H9 (cell line): ENCODE measurements around the gene DUT. TPM values are rescaled to one million over a fixed set of nuclear protein-coding genes. Genes with fewer than 3 reads are reported as not detected.

Source experiments
- DNase-seq: peaks from one replicate; pipeline ENCODE4 v3.0.0-alpha.2; 2017
- H2AFZ ChIP-seq: one replicate; pipeline ENCODE4 v1.6.1; 2013; ENCODE audit warnings: mild to moderate bottlenecking, low read length, control low read depth, moderate library complexity
- H2AK5ac ChIP-seq: 2 replicates; pipeline ENCODE4 v1.6.1; 2013; ENCODE audit warnings: low read length, control low read depth, mixed read lengths; ENCODE audit not compliant: insufficient read length
- H2BK120ac ChIP-seq: one replicate; pipeline ENCODE4 v1.6.1; 2013; ENCODE audit warnings: low read depth, mild to moderate bottlenecking, low read length, control low read depth, inconsistent platforms; ENCODE audit not compliant: poor library complexity, severe bottlenecking
- H2BK12ac ChIP-seq: 2 replicates; pipeline ENCODE4 v1.6.1; 2013; ENCODE audit warnings: low read length, control low read depth, mixed read lengths, low read depth; ENCODE audit not compliant: insufficient read length
- H2BK15ac ChIP-seq: 2 replicates; pipeline ENCODE4 v1.6.1; 2013; ENCODE audit warnings: low read depth, low read length, control low read depth
- H2BK20ac ChIP-seq: one replicate; pipeline ENCODE4 v1.6.1; 2013; ENCODE audit warnings: low read depth, mild to moderate bottlenecking, low read length, control low read depth, inconsistent platforms; ENCODE audit not compliant: poor library complexity, severe bottlenecking
- H2BK5ac ChIP-seq: 2 replicates; pipeline ENCODE4 v1.6.1; 2013; ENCODE audit warnings: low read length, control low read depth, mixed read lengths; ENCODE audit not compliant: insufficient read length
- H3K14ac ChIP-seq: 2 replicates; pipeline ENCODE4 v1.6.1; 2013; ENCODE audit warnings: low read length, control low read depth; ENCODE audit not compliant: insufficient read depth
- H3K18ac ChIP-seq: 2 replicates; pipeline ENCODE4 v1.6.1; 2013; ENCODE audit warnings: low read depth, mild to moderate bottlenecking, mixed read lengths, low read length, control low read depth; ENCODE audit not compliant: insufficient read length
- H3K23ac ChIP-seq: 2 replicates; pipeline ENCODE4 v1.6.1; 2013; ENCODE audit warnings: low read length, control low read depth, mixed read lengths, low read depth; ENCODE audit not compliant: insufficient read length
- H3K23me2 ChIP-seq: 2 replicates; pipeline ENCODE4 v1.6.1; 2013; ENCODE audit warnings: low read depth, mild to moderate bottlenecking, mixed read lengths, low read length, control low read depth; ENCODE audit not compliant: insufficient read length, poor library complexity, severe bottlenecking
- H3K27ac ChIP-seq: 2 replicates; pipeline ENCODE4 v1.5.1; 2013; ENCODE audit warnings: low read length, control low read depth, mixed read lengths, low read depth; ENCODE audit not compliant: insufficient read length
- H3K27me3 ChIP-seq: 2 replicates; pipeline ENCODE4 v1.6.1; 2013; ENCODE audit warnings: low read length, control low read depth, inconsistent platforms; ENCODE audit not compliant: insufficient read depth
- H3K4ac ChIP-seq: 2 replicates; pipeline ENCODE4 v1.6.1; 2013; ENCODE audit warnings: low read depth, mild to moderate bottlenecking, control low read depth, inconsistent platforms, low read length, moderate library complexity
- H3K4me1 ChIP-seq: 2 replicates; pipeline ENCODE4 v1.6.1; 2013; ENCODE audit warnings: low read length, control low read depth, inconsistent platforms; ENCODE audit not compliant: insufficient read depth
- H3K4me2 ChIP-seq: 2 replicates; pipeline ENCODE4 v1.6.1; 2013; ENCODE audit warnings: low read length, control low read depth, mixed read lengths; ENCODE audit not compliant: insufficient read length, insufficient read depth
- H3K56ac ChIP-seq: 2 replicates; pipeline ENCODE4 v1.6.1; 2013; ENCODE audit warnings: low read depth, mild to moderate bottlenecking, mixed read lengths, low read length, control low read depth; ENCODE audit not compliant: insufficient read length
- H3K79me1 ChIP-seq: 2 replicates; pipeline ENCODE4 v1.6.1; 2013; ENCODE audit warnings: low read depth, mild to moderate bottlenecking, moderate library complexity, low read length, control low read depth, inconsistent platforms; ENCODE audit not compliant: insufficient read depth, poor library complexity, severe bottlenecking
- H3K79me2 ChIP-seq: 2 replicates; pipeline ENCODE4 v1.6.1; 2013; ENCODE audit warnings: low read length, control low read depth, inconsistent platforms; ENCODE audit not compliant: insufficient read depth
- H3K9ac ChIP-seq: 2 replicates; pipeline ENCODE4 v1.6.1; 2013; ENCODE audit warnings: low read length, control low read depth, mixed read lengths; ENCODE audit not compliant: insufficient read length; ENCODE audit errors: extremely low read depth
- H3K9me3 ChIP-seq: one replicate; pipeline ENCODE4 v1.6.1; 2013; ENCODE audit warnings: low read depth, low read length, inconsistent platforms; ENCODE audit not compliant: control insufficient read depth
- H3T11ph ChIP-seq: one replicate; pipeline ENCODE4 v1.6.1; 2013; ENCODE audit warnings: mild to moderate bottlenecking, low read length, control low read depth, inconsistent platforms
- H4K20me1 ChIP-seq: one replicate; pipeline ENCODE4 v1.6.1; 2013; ENCODE audit not compliant: control insufficient read depth, insufficient read length, insufficient read depth
- H4K5ac ChIP-seq: 2 replicates; pipeline ENCODE4 v1.6.1; 2013; ENCODE audit warnings: low read depth, mild to moderate bottlenecking, mixed read lengths, low read length, control low read depth; ENCODE audit not compliant: insufficient read length
- H4K8ac ChIP-seq: replicated peaks from 2 replicates; pipeline ENCODE4 v1.6.1; 2013; ENCODE audit warnings: low read length, control low read depth, mixed read lengths, low read depth; ENCODE audit not compliant: insufficient read length
- H4K91ac ChIP-seq: 2 replicates; pipeline ENCODE4 v1.6.1; 2013; ENCODE audit warnings: low read depth, mild to moderate bottlenecking, moderate library complexity, mixed read lengths, low read length, control low read depth; ENCODE audit not compliant: insufficient read length
- H3K27ac Mint-ChIP-seq, 3 experiments: 2 replicates in 2 of 3; 3 replicates in 1 of 3; pipeline ENCODE4 v1.8.0; 2020 to 2021; ENCODE audit warnings: mixed read lengths in 3 of 3, mild to moderate bottlenecking in 1 of 3, moderate library complexity in 1 of 3
- H3K27me3 Mint-ChIP-seq: 2 replicates; pipeline ENCODE4 v1.8.0; 2021; ENCODE audit warnings: low read depth, mild to moderate bottlenecking, moderate library complexity, mixed read lengths
- H3K36me3 Mint-ChIP-seq, 3 experiments: 2 replicates in 2 of 3; 3 replicates in 1 of 3; pipeline ENCODE4 v1.8.0; 2020 to 2021; ENCODE audit warnings: low read depth in 3 of 3, mixed read lengths in 3 of 3; ENCODE audit not compliant: insufficient read depth in 1 of 3
- H3K4me1 Mint-ChIP-seq, 2 experiments: 2 replicates each; pipeline ENCODE4 v1.8.0; 2020; ENCODE audit warnings: mixed read lengths in 2 of 2
- H3K4me3 Mint-ChIP-seq, 2 experiments: 2 replicates in 1 of 2; 3 replicates in 1 of 2; pipeline ENCODE4 v1.8.0; 2020 to 2021; ENCODE audit warnings: mild to moderate bottlenecking in 2 of 2, mixed read lengths in 2 of 2, moderate library complexity in 1 of 2
- H3K9me3 Mint-ChIP-seq, 2 experiments: 2 replicates in 1 of 2; 3 replicates in 1 of 2; pipeline ENCODE4 v1.8.0; 2020; ENCODE audit warnings: mild to moderate bottlenecking in 2 of 2, mixed read lengths in 2 of 2, moderate library complexity in 1 of 2
- WGBS: extraction: QIAGEN DNeasy Blood & Tissue Kit; methylation state at CpG from one replicate; pipeline ENCODE4 v1.1.7; 2013; ENCODE audit warnings: missing lambda C conversion rate, low lambda C conversion rate, mixed read lengths; ENCODE audit not compliant: insufficient read length; ENCODE audit errors: extremely low coverage; 5-methylcytosine and 5-hydroxymethylcytosine counted together
- total RNA-seq: library from RNA; stranded (reverse); gene quantifications from 2 replicates; pipeline ENCODE4 v1.2.1, GENCODE V29; 2021
- TF ChIP-seq, protein P1 (sequence below): fragments of 200-600 bp; sonication (generic); conservative IDR thresholded peaks from 3 replicates; pipeline ENCODE4 v1.8.0; 2021; ENCODE audit warnings: antibody characterized with exemption, mild to moderate bottlenecking

DUT gene
- total RNA-seq, 1 experiment from 2014 or later, result 137 TPM

DNA sequence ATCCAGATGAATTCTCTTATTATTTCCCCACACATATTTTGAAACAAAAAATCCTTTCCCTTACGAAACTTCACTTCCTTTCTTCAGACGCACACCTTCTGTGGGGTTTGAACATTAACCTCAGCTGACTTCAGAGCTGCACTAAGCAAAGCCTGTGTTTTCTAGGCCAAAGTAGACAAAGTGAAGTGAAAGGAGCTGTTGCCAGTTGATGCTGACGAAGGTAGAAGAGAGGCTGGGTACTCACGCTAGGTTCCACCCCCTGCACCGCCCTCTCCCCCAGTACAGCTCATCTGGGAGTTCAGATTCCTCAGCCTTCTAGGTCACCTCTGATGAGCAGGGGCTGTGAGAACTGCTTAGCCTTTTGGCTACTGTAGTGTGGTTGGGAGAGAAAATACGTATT lies 24.1 kb downstream of the DUT start:
- DNase-seq, result no peak
- Mint-ChIP-seq H3K36me3 (no peaks in the 10 kb centered on the region), H3K9me3 (no peaks in the 10 kb centered on the region), H3K4me1 (peaks cover 9% of the 10 kb centered on the region in 2 experiments), H3K27me3 (no peaks in the 10 kb centered on the region), H3K27ac (no peak overlapping the region; a peak in 1 of 7 replicates), H3K4me3 (no peak overlapping the region)
- Histone ChIP-seq H3K56ac (no peak overlapping the region), H2BK15ac (no peak overlapping the region), H4K20me1 (no peaks in the 10 kb centered on the region), H3K9ac (no peak overlapping the region), H4K5ac (no peak overlapping the region), H2BK5ac (no peak overlapping the region), H4K91ac (no peak overlapping the region), H3K23me2 (no peaks in the 10 kb centered on the region), H3K79me2 (no peaks in the 10 kb centered on the region), H2BK120ac (no peak overlapping the region), H3K4ac (no peak overlapping the region), H3K27me3 (no peaks in the 10 kb centered on the region), H3K23ac (no peak overlapping the region), H2AK5ac (no peak overlapping the region), H2AFZ (no peak overlapping the region), H2BK12ac (no peak overlapping the region), H3T11ph (no peak overlapping the region), H3K9me3 (no peaks in the 10 kb centered on the region), H3K18ac (no peak overlapping the region), H3K4me1 (no peaks in the 10 kb centered on the region), H2BK20ac (no peak overlapping the region), H3K4me2 (no peak overlapping the region), H3K14ac (no peak overlapping the region), H4K8ac (no peak overlapping the region), H3K79me1 (no peaks in the 10 kb centered on the region), H3K27ac (no peak overlapping the region)
- WGBS, result no CpG with 5 or more reads among the region's 6 CpGs
- TF ChIP-seq, protein P1, sequence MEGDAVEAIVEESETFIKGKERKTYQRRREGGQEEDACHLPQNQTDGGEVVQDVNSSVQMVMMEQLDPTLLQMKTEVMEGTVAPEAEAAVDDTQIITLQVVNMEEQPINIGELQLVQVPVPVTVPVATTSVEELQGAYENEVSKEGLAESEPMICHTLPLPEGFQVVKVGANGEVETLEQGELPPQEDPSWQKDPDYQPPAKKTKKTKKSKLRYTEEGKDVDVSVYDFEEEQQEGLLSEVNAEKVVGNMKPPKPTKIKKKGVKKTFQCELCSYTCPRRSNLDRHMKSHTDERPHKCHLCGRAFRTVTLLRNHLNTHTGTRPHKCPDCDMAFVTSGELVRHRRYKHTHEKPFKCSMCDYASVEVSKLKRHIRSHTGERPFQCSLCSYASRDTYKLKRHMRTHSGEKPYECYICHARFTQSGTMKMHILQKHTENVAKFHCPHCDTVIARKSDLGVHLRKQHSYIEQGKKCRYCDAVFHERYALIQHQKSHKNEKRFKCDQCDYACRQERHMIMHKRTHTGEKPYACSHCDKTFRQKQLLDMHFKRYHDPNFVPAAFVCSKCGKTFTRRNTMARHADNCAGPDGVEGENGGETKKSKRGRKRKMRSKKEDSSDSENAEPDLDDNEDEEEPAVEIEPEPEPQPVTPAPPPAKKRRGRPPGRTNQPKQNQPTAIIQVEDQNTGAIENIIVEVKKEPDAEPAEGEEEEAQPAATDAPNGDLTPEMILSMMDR, result no peak
